HG02973 (cell line): ENCODE measurements around the gene LONRF2.
A peak's percentile ranks its signal among the peaks of the same experiment; 100 is the strongest.

Experiments
- ATAC-seq: cut with Tn5 transposase; IDR thresholded peaks from one replicate; pipeline ENCODE4 v1.9.1; 2021; ENCODE audit warnings: moderate library complexity; ENCODE audit not compliant: unreplicated experiment

Gene LONRF2

DNA sequence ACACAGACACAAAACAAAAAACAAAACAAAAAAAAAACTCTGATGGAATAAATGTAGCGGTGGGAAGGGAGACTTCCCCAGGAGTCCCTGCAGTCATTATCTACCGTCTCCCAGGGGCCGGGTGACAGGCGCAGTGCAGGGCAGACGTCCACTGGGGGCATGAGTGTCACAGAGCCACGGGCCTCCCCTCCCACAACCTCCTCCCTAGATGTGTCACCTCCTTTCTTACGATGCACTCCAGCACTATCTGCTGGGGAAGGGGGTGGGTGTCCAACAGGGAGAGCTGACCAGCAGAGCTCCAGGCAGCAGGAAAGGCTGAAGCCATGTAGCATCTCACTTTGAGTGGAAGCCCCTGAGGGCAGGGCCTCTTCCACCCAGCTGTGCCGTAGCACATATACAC lies 84.5 kb downstream of the LONRF2 start:
- no peak for ATAC-seq

DNA sequence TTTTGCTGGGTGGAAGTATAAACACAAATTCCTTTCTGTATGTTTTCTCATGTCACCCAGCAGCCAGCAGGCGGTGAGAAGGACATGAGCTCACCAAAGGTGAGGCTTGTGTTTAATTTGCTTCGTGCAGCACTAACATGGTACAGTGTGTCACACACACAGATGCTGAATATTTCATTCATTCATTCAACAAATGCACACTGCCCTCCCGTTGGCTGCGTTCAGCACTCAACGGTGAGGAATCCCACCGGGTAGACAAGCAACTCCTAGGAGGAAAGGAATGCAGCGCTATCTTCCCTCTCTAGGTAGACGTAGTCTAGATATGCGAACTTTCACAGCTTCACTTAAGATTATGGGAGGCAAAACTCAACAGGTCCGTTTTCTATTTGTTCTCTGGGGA lies 85.1 kb downstream of the LONRF2 start:
- ATAC-seq = no peak

DNA sequence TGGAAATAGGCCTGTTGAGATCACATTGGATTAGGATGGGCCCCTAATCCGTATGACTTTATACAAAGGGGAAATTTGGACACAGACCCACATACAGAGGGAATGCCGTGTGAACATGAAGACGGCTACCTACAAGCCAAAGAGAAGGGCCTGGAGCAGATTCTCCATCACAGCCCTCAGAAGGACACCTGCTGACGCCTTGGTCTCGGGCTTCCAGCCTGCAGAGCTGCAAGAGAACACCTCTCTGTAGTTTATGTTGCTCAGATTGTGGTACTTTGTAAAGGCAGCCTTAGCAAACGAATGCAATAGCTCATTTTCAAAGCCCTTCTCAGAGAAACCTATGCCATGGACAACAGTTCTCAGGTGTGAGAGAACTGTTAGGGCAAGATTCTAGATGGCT lies 86.1 kb downstream of the LONRF2 start:
- ATAC-seq = no peak

DNA sequence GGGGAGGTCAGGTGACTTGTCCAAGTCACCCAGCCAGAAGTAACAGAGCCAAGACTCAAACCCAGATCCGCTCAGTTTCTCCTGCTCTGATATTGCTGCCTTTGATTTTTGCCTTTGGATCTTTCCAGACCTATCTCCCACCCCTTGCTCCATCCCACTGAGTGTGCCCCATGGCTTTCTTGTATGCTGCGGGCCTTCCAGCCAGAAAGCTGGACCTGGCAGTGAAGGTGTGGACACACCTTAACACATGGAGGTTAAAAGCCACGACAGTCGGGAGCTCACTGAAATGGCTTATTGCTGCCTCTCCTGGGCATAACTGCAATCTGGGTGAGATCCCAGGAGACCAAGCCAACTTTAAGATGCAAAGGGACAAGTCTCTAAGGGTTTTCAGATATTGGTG lies 86.7 kb downstream of the LONRF2 start:
- no peak for ATAC-seq

DNA sequence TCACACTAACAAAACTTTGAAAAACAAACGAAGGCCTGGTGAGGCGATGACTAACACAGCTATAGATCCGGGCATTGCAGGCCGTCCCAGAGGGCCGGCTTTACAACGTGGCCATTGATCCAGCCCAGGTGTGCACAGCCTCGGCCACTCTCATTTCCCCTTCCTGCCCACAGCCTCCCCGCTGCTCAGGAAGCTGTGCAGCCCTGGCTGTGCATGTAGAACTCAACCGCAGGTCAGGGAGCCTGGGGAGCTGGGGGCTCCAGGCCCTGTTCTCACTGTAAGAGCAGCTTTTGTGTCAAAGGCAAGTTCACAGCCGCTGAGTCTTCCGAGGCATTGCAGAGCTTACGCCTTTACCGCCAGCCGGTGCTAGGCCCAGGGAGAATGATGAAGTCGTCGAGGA lies 87.2 kb downstream of the LONRF2 start:
- ATAC-seq = peak; percentile 84

DNA sequence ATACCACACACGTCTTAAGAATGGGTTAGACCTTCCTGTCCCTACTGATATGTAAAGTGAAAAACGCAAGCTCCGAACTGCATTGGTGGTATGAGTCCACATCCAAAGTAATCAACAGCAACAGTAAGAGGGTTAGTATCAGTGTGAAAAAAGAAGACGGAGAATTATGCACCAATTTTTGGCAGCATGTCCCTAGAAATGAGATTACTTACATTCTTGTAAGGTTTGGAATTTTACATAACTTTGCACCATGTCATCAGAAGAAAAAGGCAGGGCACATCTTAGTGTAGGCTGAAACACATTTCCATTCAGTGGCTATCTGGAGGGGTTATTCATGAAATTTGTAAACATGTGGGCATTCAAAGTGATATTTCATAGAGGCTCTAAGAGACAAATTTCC lies 88.2 kb downstream of the LONRF2 start:
- ATAC-seq = no peak

DNA sequence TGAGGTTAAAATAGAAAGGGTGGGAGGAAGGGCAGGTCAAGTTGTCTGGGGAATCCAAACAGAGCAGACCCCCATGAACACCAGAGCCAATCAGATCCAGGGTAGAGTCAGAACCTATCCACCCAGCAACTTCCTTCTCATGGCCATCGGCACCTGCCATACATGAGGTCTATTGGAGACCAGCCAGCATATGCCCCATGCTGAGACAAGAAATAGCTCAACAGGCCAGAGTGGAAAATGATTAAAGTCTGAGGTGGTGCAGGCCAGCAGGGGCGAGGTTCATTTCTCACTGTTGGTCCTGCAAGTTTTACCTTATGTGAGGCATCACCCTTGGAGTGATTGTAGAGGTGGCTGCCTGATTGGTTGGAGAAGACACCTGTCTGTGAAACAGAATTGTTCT lies 89.2 kb downstream of the LONRF2 start:
- ATAC-seq = no peak

DNA sequence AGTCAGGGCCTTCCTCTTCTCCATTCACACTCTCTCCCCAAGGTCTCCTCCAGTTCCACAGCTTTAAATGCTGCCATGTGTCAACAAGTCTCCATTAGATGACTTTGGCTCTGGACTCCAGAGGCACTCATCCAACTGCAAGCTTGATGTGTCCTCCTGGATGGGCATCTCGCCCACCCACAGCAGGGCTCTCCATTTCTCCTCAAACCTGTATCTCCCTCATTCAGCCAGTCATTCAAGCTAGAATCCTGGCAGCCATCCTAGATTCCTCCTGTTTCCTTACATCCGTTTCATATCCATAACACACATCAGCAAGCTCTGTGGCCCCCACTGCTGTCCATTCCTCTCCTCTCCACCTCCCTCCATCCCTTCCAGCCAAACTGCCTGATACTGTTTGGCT lies 91.5 kb downstream of the LONRF2 start:
- ATAC-seq = no peak

DNA sequence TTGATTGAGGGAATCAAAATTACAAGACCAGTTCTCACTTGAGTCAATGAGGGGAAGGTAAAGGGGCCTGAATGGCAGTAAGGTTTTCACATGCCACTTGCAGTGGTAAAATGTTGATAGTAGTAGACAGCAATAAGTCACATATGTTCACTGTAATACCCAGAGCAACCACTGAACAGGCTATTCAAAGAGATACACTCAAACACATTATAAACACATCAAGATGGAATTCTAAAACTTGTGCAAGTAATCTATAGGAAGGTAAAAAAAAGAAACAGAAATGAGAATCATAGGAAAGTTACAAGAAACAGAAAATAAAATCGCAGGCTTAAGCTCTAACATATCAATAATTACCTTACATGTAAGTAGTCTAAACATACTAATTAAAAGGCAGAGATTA lies 93.3 kb downstream of the LONRF2 start:
- ATAC-seq = no peak

DNA sequence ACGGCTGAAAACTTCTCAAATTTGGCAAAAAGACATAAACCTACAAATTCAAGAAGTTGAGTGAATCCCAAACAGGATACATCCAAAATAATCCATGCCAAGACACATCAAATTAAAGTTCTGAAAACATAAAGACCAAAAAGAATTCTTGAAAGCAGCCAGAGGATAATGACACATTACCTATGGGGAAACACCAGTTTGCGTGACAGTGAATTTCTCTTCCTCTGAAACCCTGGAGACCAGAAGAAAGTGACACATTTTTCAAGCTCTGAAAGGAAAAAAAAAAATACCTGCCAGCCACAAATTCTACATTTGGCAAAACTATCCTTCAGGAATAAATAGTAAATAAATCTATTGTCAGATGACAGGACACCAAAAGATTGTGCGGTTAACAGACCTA lies 93.9 kb downstream of the LONRF2 start:
- ATAC-seq = no peak

DNA sequence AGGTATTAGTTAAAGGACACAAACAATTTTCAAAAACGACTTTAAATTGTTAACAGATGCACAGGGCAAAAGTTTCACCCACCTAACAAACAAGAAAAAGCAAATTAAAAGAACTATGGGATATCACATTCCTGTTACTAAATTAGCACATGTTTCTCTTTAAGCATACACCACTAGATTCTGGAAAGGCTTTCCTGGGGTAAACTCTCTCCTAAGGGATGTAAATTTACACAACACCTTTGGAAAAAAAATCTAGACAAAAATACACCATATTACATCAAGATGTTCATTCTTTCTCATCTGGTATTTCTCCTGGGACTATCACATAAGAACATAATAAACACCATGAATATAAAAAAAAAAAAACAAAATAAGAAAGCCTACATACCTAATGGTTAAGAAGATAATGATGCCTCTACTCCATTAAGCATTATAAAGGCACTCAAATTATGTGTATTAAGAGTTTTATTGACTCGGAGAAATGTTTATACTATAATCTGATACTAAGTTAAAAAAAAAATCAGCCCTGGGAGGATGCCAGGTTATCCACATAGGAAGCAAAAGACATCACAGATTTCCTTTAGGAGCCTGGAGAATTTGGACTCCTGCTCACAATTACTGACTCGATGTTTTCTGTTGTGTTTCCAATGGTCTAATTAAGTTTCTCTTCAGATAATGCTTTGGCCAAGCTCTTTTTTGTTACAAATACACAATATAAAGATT lies 97.2 kb downstream of the LONRF2 start:
- no peak for ATAC-seq

DNA sequence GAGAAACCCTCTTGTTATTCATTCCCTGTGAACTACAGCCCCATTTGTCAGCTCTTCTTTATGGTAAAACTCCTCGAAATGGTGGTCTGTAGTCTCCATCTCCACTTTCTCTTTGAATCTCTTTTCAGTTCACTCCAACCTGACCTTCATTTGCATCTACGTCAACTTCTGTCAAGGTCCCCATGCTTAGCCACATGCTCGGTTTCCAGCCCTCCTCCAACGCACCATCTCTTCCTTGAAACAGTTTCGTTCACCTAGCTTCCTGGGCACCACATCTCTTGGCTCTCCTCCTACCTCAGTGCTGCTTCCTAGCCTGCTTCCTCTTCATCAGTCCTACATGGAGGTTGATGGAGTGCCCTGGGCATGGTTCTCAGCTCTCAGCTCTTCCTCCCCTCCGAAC lies 98.8 kb downstream of the LONRF2 start:
- no peak for ATAC-seq
